ENCODE measurements around the gene PTPRCAP. TPM values are rescaled to one million over a fixed set of nuclear protein-coding genes. Genes with fewer than 3 reads are reported as not detected.

PTPRCAP gene
- total and polyA plus RNA-seq, 9 of the 15 experiments (the other 6 are each of a cell fraction or from before 2014, with no cell fraction given), result 0.22 to 2.0 (median 1.1) TPM; not detected in 4

GRCh38 chr11:67401495-67402191, 35.8 kb downstream of the PTPRCAP start, which contains the start of gene PPP1CA:
PPP1CA (minus strand) TSS chr11:67401858; CDS start chr11:67401782, 76 bp downstream.
- ChIA-PET CTCF (ENCODE audit: low intra/inter-chr PET ratio) (interaction anchor here (0.7 to 1.2 kb wide), 5 partner anchors 27 to 357 kb away, joined by 3 to 13 read pairs (median 3); partner anchors contain the start of genes PITPNM1, RPS6KB2 and TMEM134), POLR2A (interaction anchor here (0.5 to 2.2 kb wide), 22 partner anchors 10 to 385 kb away, joined by 3 to 19 read pairs (median 4); partner anchors contain the start of genes AIP, CDK2AP2, GSTP1 and RAD9A)
- H3K9ac ChIP-seq (ENCODE audit: insufficient read depth in 1 of 2, low read depth in 2 of 2, low read length in 2 of 2), result peak within 1 kb of the TSS; percentile 95 to 96
- no TSS peak for BruUV-seq (replicated peaks)
- peak within 1 kb of the TSS; percentile 84 for H3K4me2 ChIP-seq (ENCODE audit: insufficient read depth, low read length)
- H3K27me3 ChIP-seq (ENCODE audit: control insufficient read depth in 2 of 2, insufficient read depth in 2 of 2, low read length in 2 of 2), result no peaks in the 10 kb centered on the region
- peaks cover 23% of the 10 kb centered on the region for H3K79me2 ChIP-seq (ENCODE audit: control insufficient read depth, insufficient read depth, low read length)
- H2AFZ ChIP-seq (ENCODE audit: low read depth, low read length), result peak within 1 kb of the TSS; percentile 92
- H4K20me1 ChIP-seq (replicated peaks; ENCODE audit: control insufficient read depth, insufficient read depth, low read length), result 0 out of 2 replicates have a peak, but pooled peaks cover 4% of the 10 kb centered on the region
- H3K4me1 ChIP-seq (replicated peaks in 1 of 2; ENCODE audit: control insufficient read depth in 2 of 2, insufficient read depth in 2 of 2, low read length in 2 of 2), result peaks cover 26 to 88% of the 10 kb centered on the region in 2 experiments
- H3K27ac ChIP-seq (ENCODE audit: extremely low read depth, low read depth, low read length), result peak within 1 kb of the TSS; percentile 97
- no peaks in the 10 kb centered on the region for H3K9me3 ChIP-seq (replicated peaks; ENCODE audit: control insufficient read depth, insufficient read depth, low read depth, low read length)
- ATAC-seq (peak; percentile 89), FAIRE-seq (peak; percentile 92), DNase-seq (ENCODE audit: extremely low read depth in 1 of 4, low spot score in 3 of 4) (peak; percentile 90 to 99 (median 98))
- in situ Hi-C loops (cut with MboI), result no loop called here
- no peaks in the 10 kb centered on the region for H3K9me1 ChIP-seq (ENCODE audit: control insufficient read depth, insufficient read depth, low read length)
- H3K36me3 ChIP-seq (ENCODE audit: control insufficient read depth, insufficient read depth, low read length), result peaks cover 40% of the 10 kb centered on the region
- H3K4me3 ChIP-seq, result peak within 1 kb of the TSS; percentile 91
- intact Hi-C loops (cut with micrococcal nuclease), result loop anchor here (1.0 to 5.0 kb wide), 4 partner anchors 68 to 181 kb away; partner anchors contain the start of genes AIP, GSTP1 and TMEM134
- 0% methylated on average over 3 of the region's 73 CpGs for WGBS (ENCODE audit: insufficient coverage, low coverage, missing lambda C conversion rate)
- TF ChIP-seq ZNF184 (CRISPR knock-in tag; IDR thresholded peaks at IDR 0.05) (no peak), RBM17 (IDR thresholded peaks at IDR 0.05; ENCODE audit: borderline replicate concordance, low read depth, low read length) (no peak), IRF9 (tag; IDR thresholded peaks at IDR 0.05) (no peak), NR3C1 (CRISPR knock-in tag; IDR thresholded peaks at IDR 0.05) (no peak), JUN (IDR thresholded peaks at IDR 0.05; ENCODE audit: borderline replicate concordance, low read depth, low read length) (0 out of 2 replicates have a peak, but pooled peaks have one; percentile 13), JUN (CRISPR knock-in tag; IDR thresholded peaks at IDR 0.05; ENCODE audit: borderline replicate concordance) (no peak), SMAD4 (CRISPR knock-in tag; conservative IDR thresholded peaks at IDR 0.05) (peak; percentile 62), SMAD3 (CRISPR knock-in tag; conservative IDR thresholded peaks at IDR 0.05) (no peak), CBX2 (IDR thresholded peaks at IDR 0.05; ENCODE audit: insufficient read depth, low read length, poor library complexity, severe bottlenecking) (no peak), GMEB1 (CRISPR knock-in tag; IDR thresholded peaks at IDR 0.05) (peak; percentile 53; the same call in 1 of the 2 replicates), TFE3 (CRISPR knock-in tag; IDR thresholded peaks at IDR 0.05) (no peak), ARID3A (IDR thresholded peaks at IDR 0.05; ENCODE audit: borderline replicate concordance, low read depth, low read length) (no peak)
